H1 (cell line): ENCODE results near the gene SLC66A2. TPM values are rescaled to one million over a fixed set of nuclear protein-coding genes. Genes with fewer than 3 reads are reported as not detected.

Experiments used
- GABPA ChIP-seq: IDR thresholded peaks from 2 replicates; pipeline ENCODE4 v1.6.1; 2011; ENCODE audit warnings: mild to moderate bottlenecking, low read length, moderate library complexity, borderline replicate concordance; ENCODE audit not compliant: insufficient read depth
- USF2 ChIP-seq: IDR thresholded peaks from 2 replicates; pipeline ENCODE4 v1.6.1; 2011; ENCODE audit warnings: low read length, improper control_type of control experiment
- polyA plus RNA-seq, 7 experiments: library from polyadenylated mRNA; depleted of rRNA in 3 of 7; stranded (reverse) in 5 of 7; unstranded in 2 of 7; fragments of >200 nt in 5 of 7; fragments of 200-250 nt in 2 of 7; gene quantifications; 1 replicate in 5 of 7; 2 replicates in 1 of 7; 4 replicates in 1 of 7; pipeline versions ENCODE4 v1.2.1 to v1.2.3, GENCODE V29; 2011 to 2013; ENCODE audit warnings: missing spikeins in 2 of 7, mixed read lengths in 2 of 7
- total RNA-seq: library from RNA; stranded (reverse); fragmentation: NEBNext Ultra II Directional; extraction: Animal tissue kit (Norgen Biotek cat#: 25700); gene quantifications from 2 replicates; pipeline ENCODE4 v1.2.1, GENCODE V29; 2021

SLC66A2 gene
- total and polyA plus RNA-seq, 2 of the 8 experiments (the other 6 are each of a cell fraction or from before 2014, with no cell fraction given): 15.0 to 18.9 TPM

GRCh38 chr18:79862562-79862961 lies 88.9 kb downstream of the SLC66A2 start (continued):
- TF ChIP-seq USF2 (no peak), GABPA (no peak)
